RWPE1 (cell line): Measurements from ENCODE around the gene TMPRSS5.

Source experiments
- CTCF ChIA-PET: fragments of 350-600 bp; sonication (Branson Sonifier 250); formaldehyde crosslinking; extraction: SDS; loops from one replicate; lab custom pipeline; 2021; lab: Yijun Ruan, JAX
- POLR2A ChIA-PET: fragments of 400-600 bp; formaldehyde crosslinking; extraction: SDS; loops from one replicate; lab custom pipeline; 2020; ENCODE audit warnings: antibody characterized with exemption; ENCODE audit not compliant: low non-redundant PET; lab: Yijun Ruan, JAX
- DNase-seq: peaks from one replicate; pipeline ENCODE4 v3.0.0; 2012; ENCODE audit warnings: low spot score
- H3K27ac ChIP-seq: fragments of 450-650 bp; 2 replicates; pipeline ENCODE4 v1.5.1; 2017
- TF ChIP-seq, protein P1 (sequence below): fragments of 450-650 bp; conservative IDR thresholded peaks from 2 replicates; pipeline ENCODE4 v1.5.1; 2017; ENCODE audit warnings: low read depth, mild to moderate bottlenecking

The TMPRSS5 gene

DNA sequence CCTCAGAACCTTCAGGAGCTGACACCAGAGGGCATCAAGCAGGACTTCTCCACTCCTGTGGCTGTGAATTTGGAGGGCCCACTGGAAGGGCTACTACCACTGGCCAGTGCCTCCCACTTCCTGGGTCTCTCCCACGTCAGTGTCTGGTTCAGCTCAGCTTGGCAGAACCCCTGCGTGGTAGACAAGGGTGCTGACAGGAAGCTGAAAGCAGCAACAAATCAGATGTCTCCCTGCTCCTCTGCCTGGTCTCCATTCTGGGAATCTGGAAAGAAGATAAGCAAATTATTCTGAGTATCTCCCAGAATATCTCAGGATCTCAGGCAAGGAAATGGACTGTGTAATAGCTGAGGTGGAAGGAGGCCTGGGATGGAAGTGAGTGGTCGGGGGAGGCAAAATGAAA, 61.5 kb downstream of the TMPRSS5 start:
- no peak for DNase-seq
- CTCF ChIA-PET: interaction anchor here (0.6 kb wide), 1 partner anchor 183 kb away, joined by 4 read pairs; no protein-coding TSS in a partner anchor
- POLR2A ChIA-PET: no interaction called here
- TF ChIP-seq, protein P1, sequence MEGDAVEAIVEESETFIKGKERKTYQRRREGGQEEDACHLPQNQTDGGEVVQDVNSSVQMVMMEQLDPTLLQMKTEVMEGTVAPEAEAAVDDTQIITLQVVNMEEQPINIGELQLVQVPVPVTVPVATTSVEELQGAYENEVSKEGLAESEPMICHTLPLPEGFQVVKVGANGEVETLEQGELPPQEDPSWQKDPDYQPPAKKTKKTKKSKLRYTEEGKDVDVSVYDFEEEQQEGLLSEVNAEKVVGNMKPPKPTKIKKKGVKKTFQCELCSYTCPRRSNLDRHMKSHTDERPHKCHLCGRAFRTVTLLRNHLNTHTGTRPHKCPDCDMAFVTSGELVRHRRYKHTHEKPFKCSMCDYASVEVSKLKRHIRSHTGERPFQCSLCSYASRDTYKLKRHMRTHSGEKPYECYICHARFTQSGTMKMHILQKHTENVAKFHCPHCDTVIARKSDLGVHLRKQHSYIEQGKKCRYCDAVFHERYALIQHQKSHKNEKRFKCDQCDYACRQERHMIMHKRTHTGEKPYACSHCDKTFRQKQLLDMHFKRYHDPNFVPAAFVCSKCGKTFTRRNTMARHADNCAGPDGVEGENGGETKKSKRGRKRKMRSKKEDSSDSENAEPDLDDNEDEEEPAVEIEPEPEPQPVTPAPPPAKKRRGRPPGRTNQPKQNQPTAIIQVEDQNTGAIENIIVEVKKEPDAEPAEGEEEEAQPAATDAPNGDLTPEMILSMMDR: no peak
- H3K27ac ChIP-seq: no peak overlapping the region

DNA sequence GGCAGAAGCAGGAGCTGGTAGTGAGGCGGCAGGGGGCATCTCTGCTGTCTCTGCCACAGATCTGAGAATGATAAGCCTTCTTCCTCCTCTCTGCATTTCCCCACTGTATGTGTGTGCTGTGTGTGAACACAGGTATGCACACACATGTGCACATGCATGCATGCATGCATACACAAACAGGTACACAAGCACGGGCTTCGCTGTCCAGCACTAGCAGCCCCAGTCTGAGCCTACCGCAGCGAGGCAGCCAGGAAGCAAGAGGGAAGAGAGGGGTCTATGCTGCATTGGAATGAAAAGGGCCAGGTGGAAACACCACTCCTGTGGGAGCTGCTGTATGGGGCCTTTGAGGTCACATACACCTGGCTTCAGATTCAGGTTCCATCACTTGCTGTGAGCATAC, 62.4 kb downstream of the TMPRSS5 start:
- TF ChIP-seq, protein P1: no peak
- H3K27ac ChIP-seq: no peak overlapping the region
- no peak for DNase-seq
- ChIA-PET CTCF (interaction anchor here (0.6 kb wide), 2 partner anchors 187 to 932 kb away, joined by 3 read pairs; no protein-coding TSS in a partner anchor), POLR2A (no interaction called here)

DNA sequence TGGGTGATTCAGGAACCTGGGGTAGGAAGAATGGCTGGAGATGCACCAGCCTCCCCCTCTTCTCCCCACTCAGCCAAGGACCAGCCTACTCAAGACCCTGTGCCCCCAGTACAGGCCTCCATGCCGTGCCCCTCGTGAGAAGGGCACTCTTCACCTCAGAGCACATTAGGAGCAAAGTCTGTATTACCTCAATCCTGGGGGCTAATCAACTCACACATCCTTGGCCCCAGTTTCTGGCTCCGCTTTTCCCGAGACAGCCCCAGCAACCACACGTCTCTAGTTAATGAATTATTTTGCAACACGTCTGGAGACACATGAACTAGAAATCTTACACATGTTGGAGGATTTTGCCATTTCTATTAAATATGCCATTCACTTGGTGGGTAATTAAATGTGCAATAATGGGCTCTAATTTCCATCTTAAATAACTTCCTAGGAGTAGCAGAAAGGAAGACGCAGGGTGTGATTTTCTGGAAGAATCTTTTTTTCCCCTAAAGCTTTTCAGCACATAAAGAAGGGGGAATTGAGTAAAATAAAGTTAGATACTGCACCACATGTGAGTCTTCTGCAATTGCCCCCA, 63.0 kb downstream of the TMPRSS5 start:
- POLR2A ChIA-PET: no interaction called here
- TF ChIP-seq, protein P1: no peak

DNA sequence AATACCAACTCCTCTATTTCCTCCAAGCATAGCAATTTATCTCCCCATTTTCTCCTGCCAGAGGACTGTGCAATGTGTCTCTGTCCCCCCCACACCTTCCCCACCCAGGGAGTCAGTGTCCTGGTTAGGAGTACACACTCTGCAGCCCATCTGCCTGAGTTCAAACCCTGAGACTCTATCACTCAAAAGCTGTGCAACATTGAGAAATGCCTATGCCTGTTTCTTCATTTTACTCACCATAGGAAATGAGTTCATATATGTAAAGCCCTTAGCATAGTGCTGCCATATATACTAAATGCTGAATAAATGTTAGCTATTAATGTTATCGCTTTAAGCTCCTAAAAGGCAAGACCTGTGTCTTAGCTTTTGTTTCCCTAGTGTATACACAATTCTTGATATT, 64.0 kb downstream of the TMPRSS5 start:
- H3K27ac ChIP-seq: no peak overlapping the region
- ChIA-PET CTCF (interaction anchor here (1.1 kb wide), 1 partner anchor 780 kb away, joined by 3 read pairs; no protein-coding TSS in a partner anchor), POLR2A (no interaction called here)
- TF ChIP-seq, protein P1: no peak
- DNase-seq: no peak

More for the DNA sequence above, 63.0 kb downstream of the TMPRSS5 start:
- H3K27ac ChIP-seq: no peak overlapping the region
- CTCF ChIA-PET: interaction anchor here (0.6 kb wide), 1 partner anchor 932 kb away, joined by 3 read pairs; no protein-coding TSS in a partner anchor
- DNase-seq: no peak

DNA sequence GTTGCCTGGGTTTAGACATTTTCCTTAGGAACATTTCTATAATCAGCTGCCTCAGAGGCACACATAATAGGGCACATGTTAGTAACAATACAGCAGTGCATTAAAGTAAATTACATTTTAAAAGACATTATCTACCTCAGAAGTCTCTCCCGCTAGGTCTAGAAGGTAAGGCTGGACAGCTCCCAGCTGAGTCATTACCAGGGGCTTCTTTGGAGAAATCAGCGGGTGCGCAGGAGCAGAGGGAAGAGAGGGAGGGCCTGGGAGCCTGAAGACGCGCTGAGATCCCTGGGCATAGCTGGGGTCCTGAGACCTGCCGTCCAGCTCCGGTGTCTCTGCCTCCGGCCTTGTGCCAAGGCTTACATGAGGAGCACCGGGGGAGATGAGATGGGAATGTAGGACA, 67.7 kb downstream of the TMPRSS5 start:
- ChIA-PET POLR2A (no interaction called here), CTCF (no interaction called here)
- TF ChIP-seq, protein P1: no peak
- DNase-seq: no peak
- no peak overlapping the region for H3K27ac ChIP-seq

DNA sequence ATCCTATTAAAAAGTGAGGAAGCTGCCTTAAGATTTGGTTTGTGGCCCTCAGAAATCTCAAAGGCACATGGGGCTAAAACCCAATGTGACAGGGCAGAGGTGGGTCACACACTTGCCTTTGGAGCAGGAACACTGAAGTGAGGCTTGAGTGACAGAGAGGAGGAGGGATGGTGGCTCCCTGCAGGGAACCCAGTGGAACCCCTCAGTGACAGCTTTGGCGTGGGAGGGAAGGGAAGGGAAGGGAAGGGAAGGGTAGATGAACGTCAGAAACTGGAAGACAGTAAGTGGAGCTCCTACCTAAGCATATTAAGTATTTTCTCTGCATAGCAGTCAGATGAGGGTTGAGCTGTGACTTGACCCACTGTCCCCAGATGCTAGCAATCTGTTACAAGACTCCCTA, 68.5 kb downstream of the TMPRSS5 start:
- ChIA-PET POLR2A (no interaction called here), CTCF (no interaction called here)
- TF ChIP-seq, protein P1: no peak
- no peak for DNase-seq
- H3K27ac ChIP-seq: no peak overlapping the region
